ENCODE results near the gene NPAS3.

DNA sequence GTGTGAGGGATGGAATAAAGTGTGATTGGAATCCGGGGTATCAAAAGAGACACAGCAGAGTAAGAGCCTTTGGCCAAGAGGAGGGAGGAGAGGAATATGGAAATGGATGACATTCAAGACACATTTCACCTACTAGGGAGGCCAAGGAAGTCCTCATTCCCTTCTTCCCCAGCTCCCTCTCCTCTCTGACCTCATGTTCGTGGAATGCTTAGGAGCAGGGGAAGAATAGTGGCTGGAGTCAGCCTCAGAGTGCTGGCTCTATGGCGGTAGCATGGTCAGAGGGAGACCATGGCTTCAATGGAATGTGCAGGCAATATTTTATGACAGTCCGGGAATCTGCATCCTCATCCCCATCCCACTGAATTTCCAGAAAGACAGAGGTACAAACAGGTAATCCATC lies 815.6 kb downstream of the NPAS3 start:
- TF ChIP-seq, protein P1, sequence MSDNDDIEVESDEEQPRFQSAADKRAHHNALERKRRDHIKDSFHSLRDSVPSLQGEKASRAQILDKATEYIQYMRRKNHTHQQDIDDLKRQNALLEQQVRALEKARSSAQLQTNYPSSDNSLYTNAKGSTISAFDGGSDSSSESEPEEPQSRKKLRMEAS (IDR thresholded peaks at IDR 0.05; ENCODE audit: insufficient read depth, insufficient read length) = no peak
- no peak for TF ChIP-seq CTCF (IDR thresholded peaks at IDR 0.05; ENCODE audit: extremely low read depth in 1 of 2, insufficient read depth in 1 of 2, low read depth in 1 of 2, low read length in 2 of 2)
- no peak for TF ChIP-seq POLR2A (IDR thresholded peaks at IDR 0.05; ENCODE audit: low read depth, low read length)
- no peak for TF ChIP-seq POLR2AphosphoS5 (IDR thresholded peaks at IDR 0.05; ENCODE audit: insufficient read depth, low read depth, low read length)
- no peak for TF ChIP-seq EZH2 (IDR thresholded peaks at IDR 0.05; ENCODE audit: borderline replicate concordance, low read depth, low read length, severe bottlenecking)
- no peak for TF ChIP-seq MYC (IDR thresholded peaks at IDR 0.05; ENCODE audit: low read depth, low read length)
- no peak for TF ChIP-seq JUN (IDR thresholded peaks at IDR 0.05; ENCODE audit: borderline replicate concordance, insufficient read depth, insufficient read length, low read depth)
- TF ChIP-seq FOS (IDR thresholded peaks at IDR 0.05; ENCODE audit: borderline replicate concordance, insufficient read depth, low read length) = no peak

All from endothelial cell of umbilical vein (primary cell).